IPS DF 4.7 (cell line): Measurements from ENCODE around the gene RPS6KB1.
"Not testable (repeated sequence)": the region's sequence is repeated elsewhere in the genome, so short reads cannot be mapped to it uniquely, and the experiment has no call there.

Experiments
- DNase-seq: peaks from one replicate; pipeline ENCODE4 v3.0.0-alpha.2; 2013; ENCODE audit warnings: low spot score; ENCODE audit errors: extremely low read depth

The RPS6KB1 gene

GRCh38 chr17:59892924-59893675, at the start of gene RPS6KB1, which contains the start of gene TUBD1:
Gene RPS6KB1 (plus strand): TSS chr17:59893121. CDS start chr17:59893185, 64 bp downstream.
Gene TUBD1 (minus strand): TSS chr17:59892943. CDS start chr17:59891002, 1,941 bp downstream.
- peak; percentile 99 for DNase-seq

DNA sequence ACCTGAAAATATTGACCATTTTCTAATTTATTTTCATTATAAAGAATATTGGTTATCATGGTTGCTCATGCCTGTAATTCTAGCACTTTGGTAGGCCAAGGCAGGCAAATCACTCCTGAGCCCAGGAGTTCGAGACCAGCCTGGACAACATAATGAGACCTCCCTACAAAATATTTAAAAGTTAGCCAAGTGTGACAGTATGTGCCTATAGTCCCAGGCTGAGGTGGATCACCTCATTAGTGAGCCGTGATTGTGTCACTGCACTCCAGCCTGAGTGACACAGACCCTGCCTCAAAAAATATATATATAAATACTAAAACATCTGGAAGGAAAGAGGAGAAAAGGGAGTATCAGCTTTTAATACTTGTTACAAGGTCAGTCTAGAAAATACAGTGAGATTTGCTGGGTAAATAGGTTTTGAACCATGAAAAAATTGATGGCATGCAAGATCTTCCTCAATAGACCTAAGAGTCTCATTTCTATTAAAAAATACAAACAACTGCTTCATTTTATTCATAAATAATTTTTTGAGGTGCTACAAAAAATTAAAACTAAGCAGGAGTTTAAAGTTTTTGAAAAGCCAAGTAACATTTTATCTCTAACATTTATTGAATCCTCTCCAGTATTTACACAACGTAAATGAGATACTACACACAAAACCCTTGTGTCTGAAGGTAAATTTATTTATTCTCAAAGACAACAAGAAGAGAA, 47.9 kb upstream of the RPS6KB1 start:
- no peak for DNase-seq

- no peak for DNase-seq
Observed at GRCh38 chr17:59845595-59846393, 47.1 kb upstream of the RPS6KB1 start.

GRCh38 chr17:59846394-59847165, 46.3 kb upstream of the RPS6KB1 start:
- DNase-seq, result no peak

DNA sequence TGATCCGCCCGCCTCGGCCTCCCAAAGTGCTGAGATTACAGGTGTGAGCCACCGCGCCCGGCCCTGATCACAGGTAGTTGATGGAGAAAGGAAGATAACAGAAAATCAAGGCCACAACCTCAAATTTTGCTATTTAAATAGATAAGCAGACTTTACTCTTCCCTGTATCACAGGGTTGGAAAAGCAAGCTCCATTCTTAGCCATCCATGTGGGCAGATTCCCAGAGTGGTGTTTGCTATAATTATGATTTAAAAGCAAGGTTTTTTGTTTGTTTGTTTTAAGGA, 44.6 kb upstream of the RPS6KB1 start:
- DNase-seq, result no peak

DNA sequence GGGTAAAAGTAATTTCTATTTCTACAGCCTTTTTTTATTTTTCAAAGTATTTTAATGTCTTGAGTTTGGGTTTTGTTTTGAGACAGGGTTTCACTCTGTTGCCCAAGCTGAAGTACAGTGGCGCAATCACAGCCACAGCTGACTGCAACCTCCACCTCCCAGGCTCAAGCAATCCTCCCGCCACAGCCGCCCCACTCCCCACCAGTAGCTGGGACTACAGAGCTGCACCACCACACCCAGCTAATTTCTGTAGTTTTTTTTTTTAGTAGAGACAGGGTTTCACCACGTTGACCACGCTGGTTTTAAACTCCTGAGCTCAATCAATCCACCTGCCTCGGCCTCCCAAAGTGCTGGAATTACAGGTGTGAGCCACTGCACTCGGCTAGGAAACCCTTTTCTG, 44.1 kb upstream of the RPS6KB1 start:
- DNase-seq, result no peak

DNA sequence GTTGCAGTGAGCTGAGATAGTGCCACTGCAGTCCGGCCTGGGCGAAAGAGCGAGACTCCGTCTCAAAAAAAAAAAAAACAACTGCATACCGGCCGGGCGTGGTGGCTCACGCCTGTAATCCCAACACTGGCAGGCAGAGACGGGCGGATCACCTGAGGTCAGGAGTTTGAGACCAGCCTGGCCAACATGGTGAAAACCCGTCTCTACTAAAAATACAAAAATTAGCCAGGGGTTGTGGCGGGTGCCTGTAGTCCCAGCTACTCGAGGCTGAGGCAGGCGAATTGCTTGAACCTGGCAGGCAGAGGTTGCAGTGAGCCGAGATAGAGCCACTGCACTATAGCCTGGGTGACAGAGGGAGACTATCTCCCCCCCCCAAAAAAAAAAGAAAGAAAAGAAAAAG, 42.6 kb upstream of the RPS6KB1 start:
- DNase-seq, result not testable (repeated sequence)

GRCh38 chr17:59851439-59852375, 41.2 kb upstream of the RPS6KB1 start:
- DNase-seq, result no peak

DNA sequence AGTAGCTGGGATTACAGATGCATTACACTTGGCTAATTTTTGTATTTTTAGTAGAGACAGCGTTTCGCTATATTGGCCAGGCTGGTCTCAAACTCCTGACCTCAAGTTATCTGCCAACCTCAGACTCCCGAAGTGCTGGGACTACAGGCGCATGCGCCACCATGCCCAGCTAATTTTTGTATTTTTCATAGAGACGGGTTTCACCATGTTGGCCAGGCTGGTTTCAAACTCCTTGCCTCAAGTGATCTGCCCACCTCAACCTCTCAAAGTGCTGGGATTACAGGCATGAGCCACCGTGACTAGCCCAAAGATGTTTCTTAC, 40.1 kb upstream of the RPS6KB1 start:
- DNase-seq, result not testable (repeated sequence)

GRCh38 chr17:59853168-59853918, 39.6 kb upstream of the RPS6KB1 start:
- DNase-seq, result no peak

GRCh38 chr17:59853919-59854729, 38.8 kb upstream of the RPS6KB1 start:
- not testable (repeated sequence) for DNase-seq

- DNase-seq, result no peak
Observed at GRCh38 chr17:59856859-59857794, 35.8 kb upstream of the RPS6KB1 start.

DNA sequence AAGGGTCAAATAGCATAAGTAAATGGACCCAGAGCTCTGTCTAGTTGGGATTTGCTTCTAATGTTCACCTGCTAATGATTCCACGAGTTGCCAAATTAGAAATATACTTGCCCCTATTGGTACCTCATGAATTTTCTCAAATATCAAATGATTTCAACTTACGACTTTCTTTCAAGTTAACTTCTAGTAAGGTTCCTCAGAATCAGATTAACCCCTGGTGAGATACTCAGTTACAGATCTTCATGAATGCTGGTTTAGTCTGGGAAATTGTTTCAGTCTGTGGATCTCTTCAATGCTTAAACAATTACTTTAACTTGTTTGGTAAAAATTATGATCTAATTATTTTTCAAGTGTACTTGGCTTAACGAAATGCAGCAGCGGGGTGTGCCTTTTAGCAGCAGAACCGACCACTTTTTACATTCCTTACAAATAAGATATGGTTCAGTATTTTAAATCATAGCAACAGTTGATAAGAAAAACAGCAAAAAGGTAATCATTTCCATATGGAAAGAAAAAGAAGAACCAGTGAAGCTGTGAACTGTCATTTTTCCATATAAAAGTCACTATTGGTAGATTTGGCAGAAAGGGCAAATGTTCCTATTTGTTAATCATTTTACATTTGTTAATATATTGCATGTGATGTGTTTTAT, 34.6 kb upstream of the RPS6KB1 start:
- DNase-seq, result no peak

DNA sequence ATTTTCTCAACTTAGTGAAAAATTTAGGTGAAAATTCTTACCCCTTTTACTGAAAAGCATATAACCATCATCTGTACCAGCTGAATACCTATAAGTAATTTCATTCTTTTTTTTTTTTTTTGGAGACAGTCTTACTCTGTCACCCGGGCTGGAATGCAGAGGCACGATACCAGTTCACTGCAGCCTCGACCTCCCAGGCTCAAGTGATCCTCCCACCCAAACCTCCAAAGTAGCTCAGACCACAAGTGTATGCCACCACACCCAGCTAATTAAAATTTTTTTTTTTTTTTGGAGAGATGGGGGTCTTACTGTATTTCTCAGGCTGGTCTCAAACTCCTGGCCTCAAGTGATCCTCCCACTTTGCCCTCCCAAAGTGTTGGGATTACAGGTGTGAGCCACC, 34.0 kb upstream of the RPS6KB1 start:
- no peak for DNase-seq

- no peak for DNase-seq
Observed at GRCh38 chr17:59859444-59860025, 33.4 kb upstream of the RPS6KB1 start.

GRCh38 chr17:59863616-59864015, 29.3 kb upstream of the RPS6KB1 start:
- DNase-seq, result no peak

GRCh38 chr17:59869941-59870218, 23.0 kb upstream of the RPS6KB1 start:
- no peak for DNase-seq
